Hepatocyte (in vitro differentiated cells): ENCODE measurements around the gene GRIK4. TPM values are rescaled to one million over a fixed set of nuclear protein-coding genes. Genes with fewer than 3 reads are reported as not detected.

Experiments used
- DNase-seq: peaks from one replicate; pipeline ENCODE4 v3.0.0-alpha.2; 2016; ENCODE audit warnings: low spot score
- H2AFZ ChIP-seq: fragments of 200-600 bp; sonication (generic); 2 replicates; pipeline ENCODE4 v1.6.0; 2016; ENCODE audit warnings: antibody characterized with exemption, mild to moderate bottlenecking
- H3K27ac ChIP-seq: fragments of 200-600 bp; sonication (generic); 2 replicates; pipeline ENCODE4 v1.5.1; 2016; ENCODE audit warnings: mild to moderate bottlenecking
- H3K27me3 ChIP-seq: fragments of 200-600 bp; sonication (generic); 2 replicates; pipeline ENCODE4 v1.6.1; 2016
- H3K36me3 ChIP-seq: fragments of 200-600 bp; sonication (generic); replicated peaks from 2 replicates; pipeline ENCODE4 v1.5.1; 2016; ENCODE audit warnings: low read depth; ENCODE audit not compliant: insufficient read depth
- H3K4me1 ChIP-seq: fragments of 200-600 bp; sonication (generic); 2 replicates; pipeline ENCODE4 v1.5.1; 2016; ENCODE audit warnings: mild to moderate bottlenecking, moderate library complexity; ENCODE audit not compliant: insufficient read depth
- H3K4me2 ChIP-seq: fragments of 200-600 bp; sonication (generic); 2 replicates; pipeline ENCODE4 v1.6.0; 2016
- H3K4me3 ChIP-seq: fragments of 200-600 bp; sonication (generic); 2 replicates; pipeline ENCODE4 v1.5.1; 2016; ENCODE audit warnings: mild to moderate bottlenecking
- H3K79me2 ChIP-seq: fragments of 200-600 bp; sonication (generic); 2 replicates; pipeline ENCODE4 v1.6.0; 2017; ENCODE audit warnings: mild to moderate bottlenecking
- H3K9me2 ChIP-seq: fragments of 200-600 bp; sonication (generic); replicated peaks from 2 replicates; pipeline ENCODE4 v1.6.0; 2017; ENCODE audit warnings: mild to moderate bottlenecking; ENCODE audit not compliant: insufficient read depth
- H3K9me3 ChIP-seq: fragments of 200-600 bp; sonication (generic); 2 replicates; pipeline ENCODE4 v1.5.1; 2016; ENCODE audit warnings: low read depth, mild to moderate bottlenecking
- H4K20me1 ChIP-seq: fragments of 200-600 bp; sonication (generic); 2 replicates; pipeline ENCODE4 v1.6.0; 2016; ENCODE audit warnings: mild to moderate bottlenecking; ENCODE audit not compliant: insufficient read depth, poor library complexity, severe bottlenecking
- CTCF ChIP-seq: fragments of 200-600 bp; sonication (generic); IDR thresholded peaks from 2 replicates; pipeline ENCODE4 v1.5.1; 2016; ENCODE audit warnings: antibody characterized with exemption, mild to moderate bottlenecking; ENCODE audit not compliant: poor library complexity
- EZH2 ChIP-seq: fragments of 200-600 bp; sonication (generic); IDR thresholded peaks from 2 replicates; pipeline ENCODE4 v1.6.1; 2016; ENCODE audit warnings: antibody characterized with exemption, mild to moderate bottlenecking, borderline replicate concordance
- EZH2phosphoT487 ChIP-seq: fragments of 200-600 bp; sonication (generic); IDR thresholded peaks from one replicate; pipeline ENCODE4 v1.6.1; 2018; ENCODE audit warnings: antibody characterized with exemption, mild to moderate bottlenecking, low read depth, moderate library complexity; ENCODE audit not compliant: unreplicated experiment, severe bottlenecking
- WGBS: methylation state at CpG from one replicate; pipeline ENCODE4 v1.1.6; 2016; ENCODE audit warnings: low lambda C conversion rate; ENCODE audit errors: missing lambda C conversion rate; 5-methylcytosine and 5-hydroxymethylcytosine counted together
- polyA plus RNA-seq: library from polyadenylated mRNA; unstranded; fragments of >200 nt; fragmentation: Nextera tagmentation; extraction: Ambion mirVana; gene quantifications from 2 replicates; pipeline ENCODE4 v1.2.1, GENCODE V29; 2016
- total RNA-seq: library from RNA; depleted of rRNA; stranded (reverse); fragments of >200 nt; gene quantifications from 2 replicates; pipeline ENCODE4 v1.2.3, GENCODE V29; 2014

Gene GRIK4
- total and polyA plus RNA-seq, 2 experiments from 2014 or later = 1.5 to 2.3 TPM

GRCh38 chr11:120482149-120482548 is 29.4 kb upstream of the GRIK4 start:
- no peaks in the 10 kb centered on the region for H3K4me1 ChIP-seq

DNA sequence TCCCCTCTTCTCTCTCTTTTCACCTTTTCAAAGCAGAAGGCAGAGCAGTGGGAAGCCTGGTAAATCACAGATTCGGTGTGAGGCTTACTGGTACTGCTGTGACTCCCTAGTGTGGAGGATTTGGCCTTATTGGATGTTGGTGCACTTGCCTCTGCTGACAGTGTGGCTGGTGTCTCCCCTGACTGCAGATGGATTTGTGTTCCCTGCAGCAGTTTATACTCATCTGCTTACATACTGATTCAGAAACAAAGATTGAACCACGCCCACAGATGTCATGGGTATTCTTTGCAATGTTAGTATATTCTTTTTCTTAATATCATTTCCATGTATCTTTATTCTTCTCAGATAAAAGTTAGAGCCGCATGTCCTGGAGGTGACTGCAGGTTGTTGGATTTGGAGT is 26.8 kb upstream of the GRIK4 start:
- no peak for TF ChIP-seq EZH2
- no peak for TF ChIP-seq CTCF
- TF ChIP-seq EZH2phosphoT487 = no peak
- no peaks in the 10 kb centered on the region for H3K27me3 ChIP-seq
- no peaks in the 10 kb centered on the region for H3K4me1 ChIP-seq
- H3K4me3 ChIP-seq = no peak overlapping the region
- H3K79me2 ChIP-seq = no peaks in the 10 kb centered on the region
- no peaks in the 10 kb centered on the region for H3K9me3 ChIP-seq
- H3K36me3 ChIP-seq = no peaks in the 10 kb centered on the region
- no peak for DNase-seq
- no peaks in the 10 kb centered on the region for H4K20me1 ChIP-seq
- H3K27ac ChIP-seq = no peak overlapping the region
- no peak overlapping the region for H3K4me2 ChIP-seq
- 86% methylated on average over 3 of the region's 3 CpGs for WGBS
- no peaks in the 10 kb centered on the region for H3K9me2 ChIP-seq
- H2AFZ ChIP-seq = no peak overlapping the region

More at GRCh38 chr11:120482149-120482548, 29.4 kb upstream of the GRIK4 start:
- H3K36me3 ChIP-seq = peaks cover 5% of the 10 kb centered on the region
- no peaks in the 10 kb centered on the region for H4K20me1 ChIP-seq
- no peak overlapping the region for H3K4me3 ChIP-seq
- H2AFZ ChIP-seq = no peak overlapping the region
- TF ChIP-seq EZH2 = no peak
- TF ChIP-seq CTCF = no peak
- no peak for TF ChIP-seq EZH2phosphoT487
- no peak overlapping the region for H3K27ac ChIP-seq
- 100% methylated on average over 6 of the region's 6 CpGs for WGBS
- no peak for DNase-seq
- H3K4me2 ChIP-seq = no peak overlapping the region
- H3K9me3 ChIP-seq = no peaks in the 10 kb centered on the region
- H3K79me2 ChIP-seq = no peaks in the 10 kb centered on the region
- H3K27me3 ChIP-seq = no peaks in the 10 kb centered on the region
- H3K9me2 ChIP-seq = no peaks in the 10 kb centered on the region

DNA sequence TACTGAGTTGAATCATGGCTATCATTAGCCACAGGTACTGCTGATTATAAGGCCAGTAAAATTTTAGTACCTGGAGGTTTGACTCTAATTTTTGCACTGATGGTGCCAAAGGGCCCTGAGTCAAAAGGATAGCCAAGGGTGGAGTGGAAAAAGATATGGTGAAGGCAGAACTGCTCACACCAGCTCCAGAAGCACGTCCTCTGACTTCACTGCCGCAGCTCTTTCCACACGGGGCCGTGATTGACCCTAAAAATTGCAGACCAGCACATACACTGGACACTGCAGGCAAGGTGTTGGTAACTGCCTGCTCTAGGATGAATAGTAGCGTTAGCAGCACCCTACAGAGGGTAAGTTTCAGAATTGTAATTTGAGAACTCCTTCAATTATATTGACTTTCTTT is 25.4 kb upstream of the GRIK4 start:
- no peaks in the 10 kb centered on the region for H3K79me2 ChIP-seq
- no peaks in the 10 kb centered on the region for H3K9me3 ChIP-seq
- 93% methylated on average over 5 of the region's 5 CpGs for WGBS
- no peak overlapping the region for H3K4me3 ChIP-seq
- no peak for DNase-seq
- no peaks in the 10 kb centered on the region for H3K4me1 ChIP-seq
- H3K9me2 ChIP-seq = no peaks in the 10 kb centered on the region
- no peak for TF ChIP-seq EZH2
- TF ChIP-seq CTCF = no peak
- no peak for TF ChIP-seq EZH2phosphoT487
- no peak overlapping the region for H3K4me2 ChIP-seq
- H3K27me3 ChIP-seq = no peaks in the 10 kb centered on the region
- H3K27ac ChIP-seq = no peak overlapping the region
- H2AFZ ChIP-seq = no peak overlapping the region
- H4K20me1 ChIP-seq = no peaks in the 10 kb centered on the region
- H3K36me3 ChIP-seq = no peaks in the 10 kb centered on the region

GRCh38 chr11:120489799-120490198 is 21.7 kb upstream of the GRIK4 start:
- TF ChIP-seq CTCF (no peak), EZH2phosphoT487 (no peak), EZH2 (no peak)
- H3K36me3 ChIP-seq = no peaks in the 10 kb centered on the region
- no peaks in the 10 kb centered on the region for H3K27me3 ChIP-seq
- no peaks in the 10 kb centered on the region for H3K79me2 ChIP-seq
- no peak overlapping the region for H3K4me3 ChIP-seq
- no peaks in the 10 kb centered on the region for H3K4me1 ChIP-seq
- H3K9me2 ChIP-seq = no peaks in the 10 kb centered on the region
- H3K27ac ChIP-seq = no peak overlapping the region
- 63% methylated on average over 1 of the region's 1 CpG for WGBS
- H4K20me1 ChIP-seq = no peaks in the 10 kb centered on the region
- H2AFZ ChIP-seq = no peak overlapping the region
- DNase-seq = no peak
- no peak overlapping the region for H3K4me2 ChIP-seq
- H3K9me3 ChIP-seq = no peaks in the 10 kb centered on the region
